ENCODE measurements around the gene CSMD2.

Gene CSMD2

GRCh38 chr1:33791251-33791650 is 373.8 kb downstream of the CSMD2 start:
- Histone ChIP-seq H3K9ac (ENCODE audit: low read depth, low read length) (no peak overlapping the region), H3K4me2 (ENCODE audit: low read length) (no peak overlapping the region), H3K9me3 (replicated peaks; ENCODE audit: low read length) (no peaks in the 10 kb centered on the region), H3K4me1 (ENCODE audit: control insufficient read depth, insufficient read depth, low read length) (no peaks in the 10 kb centered on the region), H3K4me3 (ENCODE audit: low read length) (no peak overlapping the region), H3K27me3 (ENCODE audit: control insufficient read depth, insufficient read depth, low read length) (no peaks in the 10 kb centered on the region), H3K36me3 (ENCODE audit: insufficient read depth, low read length) (no peaks in the 10 kb centered on the region)

- Histone ChIP-seq H3K27me3 (ENCODE audit: control insufficient read depth, insufficient read depth, low read length) (no peaks in the 10 kb centered on the region), H3K9ac (ENCODE audit: low read depth, low read length) (no peak overlapping the region), H3K9me3 (replicated peaks; ENCODE audit: low read length) (no peaks in the 10 kb centered on the region), H3K4me3 (ENCODE audit: low read length) (no peak overlapping the region), H3K4me1 (ENCODE audit: control insufficient read depth, insufficient read depth, low read length) (no peaks in the 10 kb centered on the region), H3K36me3 (ENCODE audit: insufficient read depth, low read length) (no peaks in the 10 kb centered on the region), H3K4me2 (ENCODE audit: low read length) (no peak overlapping the region)
Measured at GRCh38 chr1:33790577-33790976, 374.5 kb downstream of the CSMD2 start.

GRCh38 chr1:33784876-33785275 is 380.2 kb downstream of the CSMD2 start:
- Histone ChIP-seq H3K9me3 (replicated peaks; ENCODE audit: low read length) (no peaks in the 10 kb centered on the region), H3K4me3 (ENCODE audit: low read length) (no peak overlapping the region), H3K27me3 (ENCODE audit: control insufficient read depth, insufficient read depth, low read length) (no peaks in the 10 kb centered on the region), H3K4me1 (ENCODE audit: control insufficient read depth, insufficient read depth, low read length) (no peaks in the 10 kb centered on the region), H3K36me3 (ENCODE audit: insufficient read depth, low read length) (no peaks in the 10 kb centered on the region), H3K9ac (ENCODE audit: low read depth, low read length) (no peak overlapping the region), H3K4me2 (ENCODE audit: low read length) (no peak overlapping the region)

- Histone ChIP-seq H3K27me3 (ENCODE audit: control insufficient read depth, insufficient read depth, low read length) (peaks cover 1% of the 10 kb centered on the region), H3K36me3 (ENCODE audit: insufficient read depth, low read length) (no peaks in the 10 kb centered on the region), H3K9me3 (replicated peaks; ENCODE audit: low read length) (no peaks in the 10 kb centered on the region), H3K9ac (ENCODE audit: low read depth, low read length) (no peak overlapping the region), H3K4me2 (ENCODE audit: low read length) (no peak overlapping the region), H3K4me3 (ENCODE audit: low read length) (no peak overlapping the region), H3K4me1 (ENCODE audit: control insufficient read depth, insufficient read depth, low read length) (no peaks in the 10 kb centered on the region)
Measured at GRCh38 chr1:33782776-33783175, 382.3 kb downstream of the CSMD2 start.

GRCh38 chr1:33781652-33782051 is 383.4 kb downstream of the CSMD2 start:
- H3K4me3 ChIP-seq (ENCODE audit: low read length), result no peak overlapping the region
- no peaks in the 10 kb centered on the region for H3K36me3 ChIP-seq (ENCODE audit: insufficient read depth, low read length)
- no peaks in the 10 kb centered on the region for H3K4me1 ChIP-seq (ENCODE audit: control insufficient read depth, insufficient read depth, low read length)
- H3K9me3 ChIP-seq (replicated peaks; ENCODE audit: low read length), result no peaks in the 10 kb centered on the region
- no peak overlapping the region for H3K9ac ChIP-seq (ENCODE audit: low read depth, low read length)
- no peak overlapping the region for H3K4me2 ChIP-seq (ENCODE audit: low read length)
- H3K27me3 ChIP-seq (ENCODE audit: control insufficient read depth, insufficient read depth, low read length), result peaks cover 6% of the 10 kb centered on the region

- Histone ChIP-seq H3K4me3 (ENCODE audit: low read length) (no peak overlapping the region), H3K27me3 (ENCODE audit: control insufficient read depth, insufficient read depth, low read length) (peaks cover 11% of the 10 kb centered on the region), H3K9me3 (replicated peaks; ENCODE audit: low read length) (no peaks in the 10 kb centered on the region), H3K4me1 (ENCODE audit: control insufficient read depth, insufficient read depth, low read length) (no peaks in the 10 kb centered on the region), H3K9ac (ENCODE audit: low read depth, low read length) (no peak overlapping the region), H3K4me2 (ENCODE audit: low read length) (no peak overlapping the region), H3K36me3 (ENCODE audit: insufficient read depth, low read length) (no peaks in the 10 kb centered on the region)
Measured at GRCh38 chr1:33777337-33777736, 387.7 kb downstream of the CSMD2 start.

- H3K27me3 ChIP-seq (ENCODE audit: control insufficient read depth, insufficient read depth, low read length), result peaks cover 6% of the 10 kb centered on the region
- no peak overlapping the region for H3K4me3 ChIP-seq (ENCODE audit: low read length)
- H3K36me3 ChIP-seq (ENCODE audit: insufficient read depth, low read length), result no peaks in the 10 kb centered on the region
- H3K9me3 ChIP-seq (replicated peaks; ENCODE audit: low read length), result no peaks in the 10 kb centered on the region
- H3K4me1 ChIP-seq (ENCODE audit: control insufficient read depth, insufficient read depth, low read length), result peaks cover 3% of the 10 kb centered on the region
- no peak overlapping the region for H3K4me2 ChIP-seq (ENCODE audit: low read length)
- no peak overlapping the region for H3K9ac ChIP-seq (ENCODE audit: low read depth, low read length)
Measured at GRCh38 chr1:33768821-33769220, 396.2 kb downstream of the CSMD2 start.

GRCh38 chr1:33768106-33768505 is 396.9 kb downstream of the CSMD2 start:
- H3K4me3 ChIP-seq (ENCODE audit: low read length), result no peak overlapping the region
- H3K27me3 ChIP-seq (ENCODE audit: control insufficient read depth, insufficient read depth, low read length), result peaks cover 1% of the 10 kb centered on the region
- H3K9me3 ChIP-seq (replicated peaks; ENCODE audit: low read length), result no peaks in the 10 kb centered on the region
- H3K9ac ChIP-seq (ENCODE audit: low read depth, low read length), result no peak overlapping the region
- peaks cover 10% of the 10 kb centered on the region for H3K4me1 ChIP-seq (ENCODE audit: control insufficient read depth, insufficient read depth, low read length)
- no peaks in the 10 kb centered on the region for H3K36me3 ChIP-seq (ENCODE audit: insufficient read depth, low read length)
- no peak overlapping the region for H3K4me2 ChIP-seq (ENCODE audit: low read length)

GRCh38 chr1:33764149-33764548 is 400.9 kb downstream of the CSMD2 start:
- H3K36me3 ChIP-seq (ENCODE audit: insufficient read depth, low read length), result no peaks in the 10 kb centered on the region
- H3K9ac ChIP-seq (ENCODE audit: low read depth, low read length), result no peak overlapping the region
- no peaks in the 10 kb centered on the region for H3K9me3 ChIP-seq (replicated peaks; ENCODE audit: low read length)
- H3K27me3 ChIP-seq (ENCODE audit: control insufficient read depth, insufficient read depth, low read length), result no peaks in the 10 kb centered on the region
- H3K4me1 ChIP-seq (ENCODE audit: control insufficient read depth, insufficient read depth, low read length), result peaks cover 29% of the 10 kb centered on the region
- no peak overlapping the region for H3K4me2 ChIP-seq (ENCODE audit: low read length)
- no peak overlapping the region for H3K4me3 ChIP-seq (ENCODE audit: low read length)

- H3K9ac ChIP-seq (ENCODE audit: low read depth, low read length), result no peak overlapping the region
- H3K4me3 ChIP-seq (ENCODE audit: low read length), result no peak overlapping the region
- peaks cover 32% of the 10 kb centered on the region for H3K4me1 ChIP-seq (ENCODE audit: control insufficient read depth, insufficient read depth, low read length)
Measured at GRCh38 chr1:33763406-33763805, 401.6 kb downstream of the CSMD2 start.

GRCh38 chr1:33762962-33763361 is 402.1 kb downstream of the CSMD2 start:
- Histone ChIP-seq H3K4me2 (ENCODE audit: low read length) (no peak overlapping the region), H3K4me3 (ENCODE audit: low read length) (no peak overlapping the region), H3K27me3 (ENCODE audit: control insufficient read depth, insufficient read depth, low read length) (no peaks in the 10 kb centered on the region), H3K9ac (ENCODE audit: low read depth, low read length) (no peak overlapping the region), H3K9me3 (replicated peaks; ENCODE audit: low read length) (no peaks in the 10 kb centered on the region), H3K4me1 (ENCODE audit: control insufficient read depth, insufficient read depth, low read length) (peaks cover 37% of the 10 kb centered on the region), H3K36me3 (ENCODE audit: insufficient read depth, low read length) (no peaks in the 10 kb centered on the region)

More at GRCh38 chr1:33763406-33763805, 401.6 kb downstream of the CSMD2 start:
- no peak overlapping the region for H3K4me2 ChIP-seq (ENCODE audit: low read length)
- no peaks in the 10 kb centered on the region for H3K36me3 ChIP-seq (ENCODE audit: insufficient read depth, low read length)
- H3K9me3 ChIP-seq (replicated peaks; ENCODE audit: low read length), result no peaks in the 10 kb centered on the region
- no peaks in the 10 kb centered on the region for H3K27me3 ChIP-seq (ENCODE audit: control insufficient read depth, insufficient read depth, low read length)

GRCh38 chr1:33762109-33762830 is 402.8 kb downstream of the CSMD2 start:
- Histone ChIP-seq H3K27me3 (ENCODE audit: control insufficient read depth, insufficient read depth, low read length) (no peaks in the 10 kb centered on the region), H3K4me2 (ENCODE audit: low read length) (no peak overlapping the region), H3K4me3 (ENCODE audit: low read length) (no peak overlapping the region), H3K9ac (ENCODE audit: low read depth, low read length) (no peak overlapping the region), H3K36me3 (ENCODE audit: insufficient read depth, low read length) (no peaks in the 10 kb centered on the region), H3K4me1 (ENCODE audit: control insufficient read depth, insufficient read depth, low read length) (peaks cover 37% of the 10 kb centered on the region), H3K9me3 (replicated peaks; ENCODE audit: low read length) (no peaks in the 10 kb centered on the region)

Data from skeletal muscle satellite cell (primary cell).